Breast epithelium (tissue), 3 donors: ENCODE results near the gene CHST8.

Source experiments
- POLR2A ChIP-seq: fragments of 450-650 bp; IDR thresholded peaks from one replicate; pipeline ENCODE4 v1.6.1; 2016; ENCODE audit warnings: antibody characterized with exemption, mild to moderate bottlenecking, moderate library complexity
- POLR2AphosphoS5 ChIP-seq, 3 donors: sonication (generic); formaldehyde crosslinking; IDR thresholded peaks; one replicate each; pipeline ENCODE4 v1.6.1; 2017; ENCODE audit warnings: antibody characterized with exemption in 3 of 3
- TF ChIP-seq, protein P1 (sequence below), 3 donors: fragments of 450-650 bp; IDR thresholded peaks; one replicate each; pipeline ENCODE4 v1.5.1; 2016 to 2017; ENCODE audit warnings: antibody characterized with exemption in 3 of 3, mild to moderate bottlenecking in 3 of 3, moderate library complexity in 3 of 3

DNA sequence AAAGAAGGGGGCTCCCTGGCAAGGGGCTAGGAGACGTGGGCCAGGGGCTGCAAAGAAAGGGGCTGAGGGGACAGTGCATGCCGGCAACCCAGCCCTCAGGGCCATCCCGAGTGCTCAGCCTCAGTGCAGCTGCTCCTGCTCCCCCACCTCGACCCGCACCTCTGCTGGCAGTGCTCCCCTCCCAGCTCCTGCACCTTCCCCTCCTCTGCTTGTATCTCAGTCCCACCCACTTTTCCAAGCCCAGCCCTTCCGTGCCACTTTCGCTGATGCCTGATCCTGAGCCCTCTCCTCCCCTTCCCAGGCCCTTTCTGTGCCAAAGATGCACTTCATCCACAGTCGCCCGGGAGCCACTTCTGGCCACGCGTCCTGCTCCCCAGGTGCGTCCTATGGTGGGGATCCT, 105.0 kb downstream of the CHST8 start:
- TF ChIP-seq, protein P1, sequence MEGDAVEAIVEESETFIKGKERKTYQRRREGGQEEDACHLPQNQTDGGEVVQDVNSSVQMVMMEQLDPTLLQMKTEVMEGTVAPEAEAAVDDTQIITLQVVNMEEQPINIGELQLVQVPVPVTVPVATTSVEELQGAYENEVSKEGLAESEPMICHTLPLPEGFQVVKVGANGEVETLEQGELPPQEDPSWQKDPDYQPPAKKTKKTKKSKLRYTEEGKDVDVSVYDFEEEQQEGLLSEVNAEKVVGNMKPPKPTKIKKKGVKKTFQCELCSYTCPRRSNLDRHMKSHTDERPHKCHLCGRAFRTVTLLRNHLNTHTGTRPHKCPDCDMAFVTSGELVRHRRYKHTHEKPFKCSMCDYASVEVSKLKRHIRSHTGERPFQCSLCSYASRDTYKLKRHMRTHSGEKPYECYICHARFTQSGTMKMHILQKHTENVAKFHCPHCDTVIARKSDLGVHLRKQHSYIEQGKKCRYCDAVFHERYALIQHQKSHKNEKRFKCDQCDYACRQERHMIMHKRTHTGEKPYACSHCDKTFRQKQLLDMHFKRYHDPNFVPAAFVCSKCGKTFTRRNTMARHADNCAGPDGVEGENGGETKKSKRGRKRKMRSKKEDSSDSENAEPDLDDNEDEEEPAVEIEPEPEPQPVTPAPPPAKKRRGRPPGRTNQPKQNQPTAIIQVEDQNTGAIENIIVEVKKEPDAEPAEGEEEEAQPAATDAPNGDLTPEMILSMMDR (IDR thresholded peaks at IDR 0.05): no peak
- TF ChIP-seq POLR2A (no peak), POLR2AphosphoS5 (IDR thresholded peaks at IDR 0.05) (no peak)
